NCI-H526 treated with DMSO at 0.1 percent for 48 hours (cell line): Measurements from ENCODE around the gene BRCA2.

Source experiments
- DNase-seq: peaks from one replicate; lab custom pipeline; 2025; lab: John Stamatoyannopoulos, UW

Gene BRCA2

GRCh38 chr13:32385410-32385809 is 70.1 kb downstream of the BRCA2 start:
- DNase-seq: no peak

- DNase-seq: no peak
These were observed 74.7 kb downstream of the BRCA2 start for GRCh38 chr13:32390048-32390447.

- no peak for DNase-seq
These were observed 75.2 kb downstream of the BRCA2 start for GRCh38 chr13:32390484-32390883.

- no peak for DNase-seq
These were observed 75.9 kb downstream of the BRCA2 start for GRCh38 chr13:32391101-32391619.

- no peak for DNase-seq
These were observed 87.8 kb downstream of the BRCA2 start for GRCh38 chr13:32403108-32403507.

GRCh38 chr13:32407854-32408253 is 92.5 kb downstream of the BRCA2 start:
- DNase-seq: no peak

- no peak for DNase-seq
These were observed 93.1 kb downstream of the BRCA2 start for GRCh38 chr13:32408296-32409000.

GRCh38 chr13:32409001-32409313 is 93.6 kb downstream of the BRCA2 start:
- DNase-seq: no peak

GRCh38 chr13:32409561-32410421 is 94.5 kb downstream of the BRCA2 start:
- no peak for DNase-seq

- no peak for DNase-seq
These were observed 98.0 kb downstream of the BRCA2 start for GRCh38 chr13:32413284-32413683.

GRCh38 chr13:32414580-32414979 is 99.3 kb downstream of the BRCA2 start:
- no peak for DNase-seq

GRCh38 chr13:32415019-32415418 is 99.7 kb downstream of the BRCA2 start:
- peak; percentile 9 for DNase-seq

GRCh38 chr13:32417995-32418394 is 102.7 kb downstream of the BRCA2 start:
- no peak for DNase-seq

- DNase-seq: no peak
These were observed 104.6 kb downstream of the BRCA2 start for GRCh38 chr13:32419862-32420261.

GRCh38 chr13:32423592-32423991 is 108.3 kb downstream of the BRCA2 start:
- no peak for DNase-seq

GRCh38 chr13:32425158-32425557 is 109.8 kb downstream of the BRCA2 start:
- DNase-seq: no peak

- DNase-seq: no peak
These were observed 111.1 kb downstream of the BRCA2 start for GRCh38 chr13:32426191-32426989.

- DNase-seq: peak; percentile 36
These were observed 111.9 kb downstream of the BRCA2 start for GRCh38 chr13:32426990-32427851.

- DNase-seq: peak; percentile 43
These were observed 112.7 kb downstream of the BRCA2 start, which contains the start of gene N4BP2L1 for GRCh38 chr13:32427852-32428580. TSS of gene N4BP2L1 (minus strand) at chr13:32428130. CDS start at chr13:32428082, 48 bp downstream.

GRCh38 chr13:32428581-32429432 is 113.5 kb downstream of the BRCA2 start:
- DNase-seq: no peak
